Gastroesophageal sphincter (tissue), 3 donors: Measurements from ENCODE around the gene NHERF2.

ENCODE experiments used
- CTCF ChIP-seq, 4 experiments: fragments of 200-600 bp in 2 of 4; fragments of 450-650 bp in 2 of 4; sonication (generic) in 1 of 4; IDR thresholded peaks; one replicate each; pipeline ENCODE4 v1.5.1; 2017 to 2019; ENCODE audit warnings: antibody characterized with exemption in 4 of 4, mild to moderate bottlenecking in 2 of 4, moderate library complexity in 2 of 4
- POLR2A ChIP-seq, 2 donors: fragments of 450-650 bp; IDR thresholded peaks; one replicate each; pipeline ENCODE4 v1.6.1; 2017; ENCODE audit warnings: antibody characterized with exemption in 2 of 2, mild to moderate bottlenecking in 2 of 2, moderate library complexity in 1 of 2
- POLR2AphosphoS5 ChIP-seq: sonication (generic); formaldehyde crosslinking; IDR thresholded peaks from one replicate; pipeline ENCODE4 v1.6.1; 2017; ENCODE audit warnings: antibody characterized with exemption

GRCh38 chr16:2022723-2023091 lies 4.0 kb upstream of the NHERF2 start:
- no peak for TF ChIP-seq CTCF (IDR thresholded peaks at IDR 0.05)
- TF ChIP-seq POLR2AphosphoS5: no peak
- TF ChIP-seq POLR2A (IDR thresholded peaks at IDR 0.05): no peak
